ENCODE data around the gene ZNF691. TPM values are rescaled to one million over a fixed set of nuclear protein-coding genes. Genes with fewer than 3 reads are reported as not detected.
"Not testable (repeated sequence)": the region's sequence is repeated elsewhere in the genome, so short reads cannot be mapped to it uniquely, and the experiment has no call there.

Gene ZNF691
- total RNA-seq, 1 donor from 2014 or later: 18.8 TPM

DNA sequence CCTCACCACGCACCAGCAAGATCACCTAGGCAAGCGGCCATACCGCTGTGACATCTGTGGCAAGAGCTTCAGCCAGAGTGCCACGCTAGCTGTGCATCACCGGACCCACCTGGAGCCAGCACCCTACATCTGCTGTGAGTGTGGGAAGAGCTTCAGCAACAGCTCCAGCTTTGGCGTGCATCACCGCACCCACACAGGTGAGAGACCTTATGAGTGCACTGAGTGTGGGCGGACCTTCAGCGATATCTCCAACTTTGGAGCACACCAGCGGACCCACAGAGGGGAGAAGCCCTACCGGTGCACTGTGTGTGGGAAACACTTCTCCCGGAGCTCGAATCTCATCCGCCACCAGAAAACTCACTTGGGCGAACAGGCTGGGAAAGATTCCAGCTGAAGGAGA, 5.0 kb downstream of the ZNF691 start:
- H3K27me3 Mint-ChIP-seq: no peaks in the 10 kb centered on the region
- DNase-seq (ENCODE audit: low spot score, unreplicated experiment): no peak
- peaks cover 8% of the 10 kb centered on the region for H3K4me1 Mint-ChIP-seq (ENCODE audit: low read depth)
- H3K36me3 Mint-ChIP-seq (ENCODE audit: insufficient read depth): peaks cover 40% of the 10 kb centered on the region
- H3K9me3 Mint-ChIP-seq (ENCODE audit: low read depth): peaks cover 18% of the 10 kb centered on the region
- no peak overlapping the region for H3K27ac Mint-ChIP-seq
- H3K4me3 Mint-ChIP-seq (ENCODE audit: low read depth): no peak overlapping the region
- TF ChIP-seq, protein P1, sequence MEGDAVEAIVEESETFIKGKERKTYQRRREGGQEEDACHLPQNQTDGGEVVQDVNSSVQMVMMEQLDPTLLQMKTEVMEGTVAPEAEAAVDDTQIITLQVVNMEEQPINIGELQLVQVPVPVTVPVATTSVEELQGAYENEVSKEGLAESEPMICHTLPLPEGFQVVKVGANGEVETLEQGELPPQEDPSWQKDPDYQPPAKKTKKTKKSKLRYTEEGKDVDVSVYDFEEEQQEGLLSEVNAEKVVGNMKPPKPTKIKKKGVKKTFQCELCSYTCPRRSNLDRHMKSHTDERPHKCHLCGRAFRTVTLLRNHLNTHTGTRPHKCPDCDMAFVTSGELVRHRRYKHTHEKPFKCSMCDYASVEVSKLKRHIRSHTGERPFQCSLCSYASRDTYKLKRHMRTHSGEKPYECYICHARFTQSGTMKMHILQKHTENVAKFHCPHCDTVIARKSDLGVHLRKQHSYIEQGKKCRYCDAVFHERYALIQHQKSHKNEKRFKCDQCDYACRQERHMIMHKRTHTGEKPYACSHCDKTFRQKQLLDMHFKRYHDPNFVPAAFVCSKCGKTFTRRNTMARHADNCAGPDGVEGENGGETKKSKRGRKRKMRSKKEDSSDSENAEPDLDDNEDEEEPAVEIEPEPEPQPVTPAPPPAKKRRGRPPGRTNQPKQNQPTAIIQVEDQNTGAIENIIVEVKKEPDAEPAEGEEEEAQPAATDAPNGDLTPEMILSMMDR (IDR thresholded peaks at IDR 0.05; ENCODE audit: unreplicated experiment): no peak

DNA sequence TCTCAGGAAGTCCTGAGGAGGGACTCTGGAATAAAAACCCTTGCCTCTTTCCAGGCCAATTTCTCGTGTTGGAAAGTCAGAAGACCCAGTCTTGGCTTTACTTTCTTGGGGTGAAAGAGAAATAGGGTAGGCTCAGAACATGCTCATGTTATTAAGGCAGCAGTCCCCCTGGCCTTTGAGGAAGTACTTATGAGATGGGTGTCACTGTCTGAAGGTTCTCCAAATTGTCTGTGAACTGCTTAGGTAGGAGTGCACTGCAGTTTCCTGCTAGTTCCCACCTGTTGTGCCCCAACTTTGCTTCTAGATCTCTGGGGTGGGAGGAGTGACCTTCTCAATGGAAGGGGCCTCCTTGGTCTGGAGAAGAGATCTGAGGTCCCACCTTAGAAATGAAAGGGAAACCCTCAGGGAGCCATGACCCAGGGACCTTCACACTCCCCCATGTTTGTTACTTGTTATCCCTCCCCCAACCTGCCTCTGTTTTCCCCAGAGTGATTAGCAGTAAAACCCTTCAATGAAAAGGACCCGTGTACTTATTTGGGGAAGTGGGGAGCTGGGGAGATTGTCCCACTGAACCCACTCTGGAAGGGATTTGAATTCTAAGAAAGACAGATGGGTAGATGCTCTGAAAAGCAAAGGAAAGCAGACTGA, 5.7 kb downstream of the ZNF691 start:
- TF ChIP-seq, protein P1 (IDR thresholded peaks at IDR 0.05; ENCODE audit: unreplicated experiment): no peak
- Mint-ChIP-seq H3K4me3 (ENCODE audit: low read depth) (no peak overlapping the region), H3K4me1 (ENCODE audit: low read depth) (peaks cover 5% of the 10 kb centered on the region), H3K27ac (no peak overlapping the region), H3K36me3 (ENCODE audit: insufficient read depth) (peaks cover 45% of the 10 kb centered on the region), H3K9me3 (ENCODE audit: low read depth) (peaks cover 23% of the 10 kb centered on the region), H3K27me3 (no peaks in the 10 kb centered on the region)
- no peak for DNase-seq (ENCODE audit: low spot score, unreplicated experiment)

DNA sequence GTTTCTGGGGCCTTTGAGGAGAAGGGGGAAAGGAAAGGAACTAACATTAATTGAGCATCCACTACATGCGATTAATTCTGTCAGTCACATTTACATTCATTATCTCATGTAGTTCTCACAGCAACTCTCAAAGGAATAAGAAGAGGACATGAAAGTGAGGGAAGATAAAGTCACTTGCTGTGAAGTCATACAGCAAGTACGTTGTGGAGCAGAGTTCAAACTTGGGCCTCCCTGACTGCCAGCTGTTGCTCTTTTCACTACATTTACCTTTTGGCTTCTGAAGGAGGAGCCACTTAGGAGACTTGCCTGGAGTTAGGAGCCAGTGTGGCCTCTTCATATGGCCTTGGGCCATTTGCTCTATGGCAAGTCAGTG, 6.2 kb downstream of the ZNF691 start:
- no peak for DNase-seq (ENCODE audit: low spot score, unreplicated experiment)
- TF ChIP-seq, protein P1 (IDR thresholded peaks at IDR 0.05; ENCODE audit: unreplicated experiment): no peak
- Mint-ChIP-seq H3K36me3 (ENCODE audit: insufficient read depth) (peaks cover 50% of the 10 kb centered on the region), H3K9me3 (ENCODE audit: low read depth) (peaks cover 29% of the 10 kb centered on the region), H3K4me1 (ENCODE audit: low read depth) (peaks cover under 1% of the 10 kb centered on the region), H3K27ac (no peak overlapping the region), H3K27me3 (no peaks in the 10 kb centered on the region), H3K4me3 (ENCODE audit: low read depth) (no peak overlapping the region)

DNA sequence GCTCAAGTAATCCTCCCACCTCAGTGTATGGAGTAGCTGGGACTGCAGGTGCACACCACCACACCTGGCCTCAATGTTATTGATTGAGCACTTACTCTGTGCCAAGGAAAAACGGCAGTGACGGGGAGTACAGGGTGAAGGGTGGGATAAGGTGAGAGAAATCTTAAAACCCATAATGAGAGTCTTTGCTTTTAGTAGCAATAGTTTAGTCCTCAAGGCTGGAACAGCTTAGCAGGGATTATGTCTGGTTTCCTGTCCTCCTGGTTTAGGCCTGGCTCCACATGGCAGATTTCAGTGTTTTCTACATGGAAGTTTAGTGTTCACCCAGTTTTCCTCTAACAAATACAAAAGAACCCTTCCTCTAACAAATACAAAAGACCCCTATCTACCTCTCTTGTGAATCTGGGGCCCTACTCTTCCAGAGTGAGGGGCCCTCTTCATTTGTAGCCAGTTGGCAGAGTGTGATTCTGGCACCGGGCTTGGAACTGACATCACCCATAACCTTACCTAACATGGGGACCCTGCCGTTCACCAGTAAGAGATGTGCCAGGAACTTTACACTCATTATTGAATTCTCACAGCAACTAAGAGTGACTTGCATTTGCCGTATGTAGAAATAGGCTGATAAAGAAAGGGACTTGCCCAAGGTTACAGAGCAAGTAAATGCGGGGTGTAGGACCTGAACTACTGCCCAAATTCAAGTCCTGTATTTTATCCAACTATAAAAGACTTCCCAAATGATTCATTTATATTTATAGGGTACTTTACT, 6.9 kb downstream of the ZNF691 start:
- Mint-ChIP-seq H3K9me3 (ENCODE audit: low read depth) (peaks cover 36% of the 10 kb centered on the region), H3K4me1 (ENCODE audit: low read depth) (no peaks in the 10 kb centered on the region), H3K36me3 (ENCODE audit: insufficient read depth) (peaks cover 52% of the 10 kb centered on the region), H3K4me3 (ENCODE audit: low read depth) (no peak overlapping the region), H3K27ac (peak overlapping the region; percentile 54), H3K27me3 (no peaks in the 10 kb centered on the region)
- no peak for DNase-seq (ENCODE audit: low spot score, unreplicated experiment)
- TF ChIP-seq, protein P1 (IDR thresholded peaks at IDR 0.05; ENCODE audit: unreplicated experiment): no peak

DNA sequence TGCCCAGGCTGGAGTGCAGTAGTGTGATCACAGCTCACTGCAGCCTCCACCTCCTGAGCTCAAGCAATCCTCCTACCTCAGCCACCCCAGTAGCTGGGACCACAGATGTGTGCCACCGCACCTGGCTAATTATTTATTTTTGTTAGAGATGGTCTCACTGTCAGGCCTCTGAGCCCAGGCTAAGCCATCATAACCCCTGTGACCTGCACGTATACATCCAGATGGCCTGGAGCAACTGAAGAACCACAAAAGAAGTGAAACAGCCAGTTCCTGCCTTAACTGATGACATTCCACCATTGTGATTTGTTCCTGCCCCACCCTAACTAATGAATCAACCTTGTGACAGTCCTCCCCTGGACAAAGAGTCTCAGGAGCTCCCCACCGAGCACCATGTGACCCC, 10.1 kb downstream of the ZNF691 start:
- not testable (repeated sequence) for H3K27ac Mint-ChIP-seq; H3K4me3 Mint-ChIP-seq (ENCODE audit: low read depth); H3K4me1 Mint-ChIP-seq (ENCODE audit: low read depth); H3K27me3 Mint-ChIP-seq; DNase-seq (ENCODE audit: low spot score, unreplicated experiment)
- Mint-ChIP-seq H3K36me3 (ENCODE audit: insufficient read depth) (peaks cover 35% of the 10 kb centered on the region), H3K9me3 (ENCODE audit: low read depth) (peaks cover 44% of the 10 kb centered on the region)

DNA sequence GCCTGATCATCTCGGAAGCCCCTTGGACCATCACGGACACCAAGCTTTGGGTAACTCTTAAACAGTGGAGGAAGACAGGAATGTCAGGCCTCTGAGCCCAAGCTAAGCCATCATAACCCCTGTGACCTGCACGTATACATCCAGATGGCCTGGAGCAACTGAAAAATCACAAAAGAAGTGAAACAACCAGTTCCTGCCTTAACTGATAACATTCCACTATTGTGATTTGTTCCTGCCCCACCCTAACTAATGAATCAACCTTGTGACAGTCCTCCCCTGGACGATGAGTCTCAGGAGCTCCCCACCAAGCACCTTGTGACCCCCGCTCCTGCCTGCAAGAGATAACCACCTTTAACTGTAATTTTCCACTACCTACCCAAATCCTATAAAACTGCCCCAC, 13.0 kb downstream of the ZNF691 start:
- not testable (repeated sequence) for H3K4me3 Mint-ChIP-seq (ENCODE audit: low read depth)

More for the DNA sequence above, 13.0 kb downstream of the ZNF691 start:
- DNase-seq (ENCODE audit: low spot score, unreplicated experiment); H3K4me1 Mint-ChIP-seq (ENCODE audit: low read depth); H3K27me3 Mint-ChIP-seq: not testable (repeated sequence)
- Mint-ChIP-seq H3K36me3 (ENCODE audit: insufficient read depth) (peaks cover 24% of the 10 kb centered on the region), H3K9me3 (ENCODE audit: low read depth) (peaks cover 47% of the 10 kb centered on the region), H3K27ac (peak overlapping the region; percentile 7)
